ENCODE data around the gene WDR82. TPM values are rescaled to one million over a fixed set of nuclear protein-coding genes. Genes with fewer than 3 reads are reported as not detected.

The WDR82 gene
- total RNA-seq, 4 donors from 2014 or later = 49.5 to 60.3 (median 56.3) TPM

GRCh38 chr3:52323526-52324295, 45.3 kb upstream of the WDR82 start:
- H3K4me3 ChIP-seq (ENCODE audit: low read depth, poor library complexity, severe bottlenecking) = no peak overlapping the region
- intact Hi-C loops (cut with DNase I; ENCODE audit: low total_unique reads) = no loop called here
- no peak for DNase-seq (ENCODE audit: low spot score in 2 of 2)
- no peak for TF ChIP-seq POLR2A (IDR thresholded peaks at IDR 0.05)
- TF ChIP-seq CTCF (IDR thresholded peaks at IDR 0.05) = no peak
- 84 to 85% methylated on average over 11 of the region's 11 CpGs for WGBS, 2 donors

GRCh38 chr3:52322466-52322865, 44.0 kb upstream of the WDR82 start:
- intact Hi-C loops (cut with DNase I; ENCODE audit: low total_unique reads) = no loop called here
- H3K4me3 ChIP-seq (ENCODE audit: low read depth, poor library complexity, severe bottlenecking) = no peak overlapping the region
- TF ChIP-seq POLR2A (IDR thresholded peaks at IDR 0.05) = no peak
- DNase-seq (ENCODE audit: low spot score in 2 of 2) = no peak
- 92 to 95% methylated on average over 6 to 7 of the region's 7 CpGs for WGBS, 2 donors

GRCh38 chr3:52321481-52321880, 43.0 kb upstream of the WDR82 start:
- intact Hi-C loops (cut with DNase I; ENCODE audit: low total_unique reads) = no loop called here
- no peak overlapping the region for H3K4me3 ChIP-seq (ENCODE audit: low read depth, poor library complexity, severe bottlenecking)
- 79 to 91% methylated on average over 5 of the region's 5 CpGs for WGBS, 2 donors
- DNase-seq (ENCODE audit: low spot score in 2 of 2) = no peak
- no peak for TF ChIP-seq POLR2A (IDR thresholded peaks at IDR 0.05)
- no peak for TF ChIP-seq CTCF (IDR thresholded peaks at IDR 0.05)

- DNase-seq (ENCODE audit: low spot score in 2 of 2) = no peak
- intact Hi-C loops (cut with DNase I; ENCODE audit: low total_unique reads) = no loop called here
- WGBS, 2 donors = 72 to 75% methylated on average over 10 of the region's 10 CpGs
- no peak overlapping the region for H3K4me3 ChIP-seq (ENCODE audit: low read depth, poor library complexity, severe bottlenecking)
- no peak for TF ChIP-seq CTCF (IDR thresholded peaks at IDR 0.05)
- TF ChIP-seq POLR2A (IDR thresholded peaks at IDR 0.05) = no peak
Measured at GRCh38 chr3:52319921-52320595, 41.6 kb upstream of the WDR82 start.

GRCh38 chr3:52318186-52318816, 39.9 kb upstream of the WDR82 start:
- no peak overlapping the region for H3K4me3 ChIP-seq (ENCODE audit: low read depth, poor library complexity, severe bottlenecking)
- TF ChIP-seq CTCF (IDR thresholded peaks at IDR 0.05) (no peak), POLR2A (IDR thresholded peaks at IDR 0.05) (no peak)
- no peak for DNase-seq (ENCODE audit: low spot score in 2 of 2)
- 63 to 67% methylated on average over 14 of the region's 14 CpGs for WGBS, 2 donors
- intact Hi-C loops (cut with DNase I; ENCODE audit: low total_unique reads) = no loop called here
